Osteocyte (in vitro differentiated cells): ENCODE measurements around the gene LDLRAD2. TPM values are rescaled to one million over a fixed set of nuclear protein-coding genes. Genes with fewer than 3 reads are reported as not detected.
"Not testable (repeated sequence)": the region's sequence is repeated elsewhere in the genome, so short reads cannot be mapped to it uniquely, and the experiment has no call there.

Source experiments
- DNase-seq: peaks from one replicate; pipeline ENCODE4 v3.0.0; 2021; ENCODE audit warnings: mixed read lengths; ENCODE audit not compliant: unreplicated experiment; ENCODE audit errors: extremely low spot score
- H3K27ac Mint-ChIP-seq: one replicate; pipeline ENCODE4 v1.8.0; 2021; ENCODE audit warnings: mild to moderate bottlenecking, mixed read lengths; ENCODE audit not compliant: unreplicated experiment
- H3K27me3 Mint-ChIP-seq: one replicate; pipeline ENCODE4 v1.8.0; 2021; ENCODE audit warnings: mixed read lengths; ENCODE audit not compliant: unreplicated experiment
- H3K36me3 Mint-ChIP-seq: one replicate; pipeline ENCODE4 v1.8.0; 2021; ENCODE audit warnings: mixed read lengths; ENCODE audit not compliant: unreplicated experiment
- H3K4me1 Mint-ChIP-seq: one replicate; pipeline ENCODE4 v1.8.0; 2021; ENCODE audit warnings: mixed read lengths; ENCODE audit not compliant: unreplicated experiment
- H3K4me3 Mint-ChIP-seq: one replicate; pipeline ENCODE4 v1.8.0; 2021; ENCODE audit warnings: mild to moderate bottlenecking, moderate library complexity, mixed read lengths; ENCODE audit not compliant: unreplicated experiment
- H3K9me3 Mint-ChIP-seq: one replicate; pipeline ENCODE4 v1.8.0; 2021; ENCODE audit warnings: mixed read lengths; ENCODE audit not compliant: unreplicated experiment
- CTCF ChIP-seq: fragments of 200-600 bp; sonication (generic); IDR thresholded peaks from 2 replicates; pipeline ENCODE4 v1.5.0; 2021; ENCODE audit warnings: antibody characterized with exemption, mild to moderate bottlenecking, moderate library complexity
- total RNA-seq: library from RNA; stranded (reverse); gene quantifications from 2 replicates; pipeline ENCODE4 v1.2.1, GENCODE V29; 2021

The LDLRAD2 gene
- total RNA-seq, 1 donor from 2014 or later, result not detected

- peak; percentile 85 for DNase-seq
- no peak overlapping the region for H3K27ac Mint-ChIP-seq
- H3K4me1 Mint-ChIP-seq, result no peaks in the 10 kb centered on the region
- no peaks in the 10 kb centered on the region for H3K9me3 Mint-ChIP-seq
- TF ChIP-seq CTCF, result no peak
- H3K4me3 Mint-ChIP-seq, result no peak overlapping the region
- no peaks in the 10 kb centered on the region for H3K27me3 Mint-ChIP-seq
- H3K36me3 Mint-ChIP-seq, result peaks cover 21% of the 10 kb centered on the region
Observed at GRCh38 chr1:21823206-21823979, 11.3 kb downstream of the LDLRAD2 start.

DNA sequence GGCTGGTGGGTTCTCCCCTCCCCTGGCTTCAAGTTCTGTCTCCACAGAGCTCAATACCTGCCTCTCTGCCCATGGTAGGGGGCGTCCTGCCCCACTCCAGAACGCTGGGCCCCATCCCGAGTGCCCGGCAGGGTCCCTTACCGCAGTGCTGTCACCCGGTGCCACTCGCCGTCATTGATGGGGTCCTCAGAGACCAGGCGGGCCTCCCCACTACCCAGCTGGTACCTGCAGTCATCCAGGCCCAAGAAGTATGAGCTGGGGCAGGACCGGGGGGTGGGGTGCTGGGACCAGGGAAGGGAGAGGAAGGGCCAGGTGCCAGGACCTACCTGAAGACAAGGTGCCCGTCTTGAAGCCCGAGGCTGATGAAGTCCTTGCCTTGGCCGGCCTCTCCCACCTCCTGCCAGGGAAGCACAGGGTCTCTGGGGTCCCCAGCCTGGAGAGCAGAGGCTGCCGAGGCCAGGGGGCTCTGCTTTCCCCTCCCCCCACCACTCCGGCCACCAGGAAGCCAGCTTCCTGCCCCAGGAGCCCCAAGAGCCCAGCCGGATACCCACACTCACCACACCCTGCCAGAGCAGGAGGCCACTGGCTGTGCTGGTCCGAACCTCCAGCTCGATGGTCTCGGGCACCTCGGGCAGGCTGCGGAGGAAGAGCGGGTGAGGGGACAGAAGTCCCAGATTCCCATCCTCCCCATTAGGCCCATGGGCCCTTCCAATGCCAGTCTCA lies 12.1 kb downstream of the LDLRAD2 start:
- Mint-ChIP-seq H3K27me3 (no peaks in the 10 kb centered on the region), H3K4me3 (no peak overlapping the region), H3K9me3 (no peaks in the 10 kb centered on the region), H3K4me1 (no peaks in the 10 kb centered on the region), H3K36me3 (peaks cover 24% of the 10 kb centered on the region), H3K27ac (no peak overlapping the region)
- DNase-seq, result no peak
- no peak for TF ChIP-seq CTCF

DNA sequence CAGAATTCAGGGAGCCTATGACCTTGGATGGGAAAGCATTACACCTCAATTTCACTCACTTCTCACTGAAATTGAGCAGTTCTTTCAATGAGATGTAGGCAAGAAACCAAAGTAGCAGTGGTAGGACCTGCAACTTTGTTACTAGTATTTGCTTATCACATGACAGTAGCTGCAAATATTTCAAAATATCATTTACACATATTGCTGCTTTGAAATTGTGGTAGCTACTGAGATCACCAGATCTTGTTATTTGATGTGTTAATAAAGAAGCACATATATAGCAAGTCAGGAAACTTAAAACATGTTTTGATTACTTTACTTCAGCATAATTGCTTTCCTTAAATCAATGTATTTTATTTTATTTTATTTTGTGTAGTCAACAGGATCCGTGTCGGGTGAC lies 12.9 kb downstream of the LDLRAD2 start:
- Mint-ChIP-seq H3K4me1 (no peaks in the 10 kb centered on the region), H3K36me3 (peaks cover 24% of the 10 kb centered on the region), H3K27ac (no peak overlapping the region), H3K27me3 (no peaks in the 10 kb centered on the region), H3K9me3 (no peaks in the 10 kb centered on the region), H3K4me3 (no peak overlapping the region)
- no peak for DNase-seq
- no peak for TF ChIP-seq CTCF

- Mint-ChIP-seq H3K4me3 (no peak overlapping the region), H3K36me3 (peaks cover 24% of the 10 kb centered on the region), H3K27me3 (no peaks in the 10 kb centered on the region), H3K4me1 (no peaks in the 10 kb centered on the region), H3K27ac (no peak overlapping the region), H3K9me3 (no peaks in the 10 kb centered on the region)
- no peak for DNase-seq
- TF ChIP-seq CTCF, result no peak
Observed at GRCh38 chr1:21825393-21825792, 13.3 kb downstream of the LDLRAD2 start.

- not testable (repeated sequence) for H3K4me1 Mint-ChIP-seq, H3K9me3 Mint-ChIP-seq, H3K27me3 Mint-ChIP-seq, H3K27ac Mint-ChIP-seq, H3K4me3 Mint-ChIP-seq, DNase-seq
- H3K36me3 Mint-ChIP-seq, result peaks cover 22% of the 10 kb centered on the region
Observed at GRCh38 chr1:21826694-21827093, 14.6 kb downstream of the LDLRAD2 start.
